ENCODE results near the gene PRRX2.
"Not testable (repeated sequence)": the region's sequence is repeated elsewhere in the genome, so short reads cannot be mapped to it uniquely, and the experiment has no call there.

PRRX2 gene

DNA sequence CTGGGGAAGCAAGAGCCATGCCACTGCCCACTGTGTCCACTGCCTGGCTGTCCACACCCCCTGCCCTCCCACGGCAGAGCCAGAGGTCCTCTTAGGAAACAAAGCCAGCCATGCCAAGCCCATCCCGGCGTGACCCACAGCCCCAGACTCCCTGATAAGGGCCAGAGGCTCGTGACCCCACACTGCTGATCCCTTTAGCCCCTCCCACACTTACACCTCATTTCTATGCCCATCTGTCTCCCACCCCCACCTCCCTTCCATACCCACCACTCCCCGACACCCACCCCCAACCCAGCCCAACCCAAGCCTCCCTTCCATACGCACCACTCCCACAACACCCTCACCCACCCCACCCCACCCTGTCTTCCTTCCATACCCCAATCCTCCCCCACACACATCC, 70.1 kb downstream of the PRRX2 start:
- no peak for DNase-seq (ENCODE audit: low read depth)

DNA sequence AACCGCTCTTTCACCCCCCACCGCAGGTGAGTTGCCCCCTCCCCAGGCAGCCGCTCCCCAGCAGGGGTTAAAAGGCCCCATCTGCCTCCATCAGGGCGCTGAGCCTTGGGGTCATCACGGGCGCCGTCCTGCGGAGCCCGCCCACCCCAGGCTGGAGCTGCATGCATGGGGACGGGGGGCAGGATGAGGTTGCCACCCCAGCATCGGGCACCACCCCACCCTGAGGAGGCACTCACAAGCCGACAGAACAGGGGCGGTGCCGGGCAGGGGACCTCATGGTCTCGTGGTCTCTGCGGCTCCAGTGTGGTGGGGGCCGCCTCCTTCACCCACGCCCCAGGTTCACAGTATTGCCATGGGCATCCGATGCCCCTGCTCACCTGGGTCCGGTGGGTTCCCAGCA, 70.9 kb downstream of the PRRX2 start:
- no peak for DNase-seq (ENCODE audit: low read depth)

DNA sequence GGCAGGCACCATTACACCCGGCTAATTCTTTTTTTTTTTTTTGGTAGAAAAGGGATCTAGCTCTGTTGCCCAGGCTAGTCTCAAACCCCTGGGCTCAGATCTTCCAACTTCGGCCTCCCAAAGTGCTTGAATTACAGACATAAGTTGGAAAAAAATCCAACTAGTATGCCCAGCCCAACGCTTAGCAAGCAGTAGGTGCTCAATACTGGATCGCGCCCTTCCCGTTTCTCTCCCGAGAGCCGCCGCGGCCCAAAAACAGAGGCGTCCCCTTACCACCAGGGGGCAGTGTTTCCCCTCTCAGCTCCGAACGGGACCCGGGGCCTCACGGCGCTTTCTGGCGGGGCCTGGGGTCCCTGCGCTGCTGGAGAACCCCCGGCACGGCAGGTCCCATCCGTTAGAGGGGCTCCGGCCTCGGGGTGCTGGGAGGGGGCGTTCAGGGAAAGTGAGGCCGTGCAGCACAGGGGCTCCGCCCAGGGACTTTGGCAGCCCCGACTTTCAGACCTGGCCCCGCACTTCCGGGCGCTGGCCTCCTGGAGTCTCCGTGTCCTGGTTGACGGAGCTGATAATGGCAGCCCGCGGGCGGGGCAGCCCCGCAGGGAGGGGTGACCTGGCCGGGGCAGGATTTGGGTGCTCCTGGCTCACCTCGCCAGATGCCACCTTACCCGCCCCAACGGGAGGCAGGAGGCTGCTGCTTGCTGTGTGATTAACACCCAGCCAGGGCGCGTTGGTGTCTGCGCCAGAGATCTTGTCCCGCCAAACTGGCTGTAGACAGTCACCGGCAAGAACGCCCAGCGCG, 72.2 kb downstream of the PRRX2 start:
- DNase-seq (ENCODE audit: low read depth) = peak; percentile 78

DNA sequence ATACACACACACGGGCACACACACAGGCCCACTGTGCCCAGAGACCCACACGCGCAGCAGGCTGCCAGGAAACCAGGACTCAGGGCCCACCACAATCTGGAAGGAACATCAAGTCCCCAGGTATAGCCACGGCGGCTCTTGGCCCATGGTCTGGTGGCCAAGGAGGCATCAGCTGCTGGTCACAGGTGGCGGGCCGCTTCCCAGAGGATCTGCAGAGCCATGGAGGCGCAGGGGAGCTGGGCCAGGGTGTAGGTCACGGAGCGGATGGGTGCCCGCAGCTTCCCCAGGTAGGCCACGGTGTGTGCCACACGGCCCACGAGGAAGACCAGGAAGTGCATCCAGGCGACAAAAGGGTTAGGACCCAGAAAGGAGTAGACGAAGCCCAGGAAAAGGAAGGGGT, 74.0 kb downstream of the PRRX2 start:
- no peak for DNase-seq (ENCODE audit: low read depth)

DNA sequence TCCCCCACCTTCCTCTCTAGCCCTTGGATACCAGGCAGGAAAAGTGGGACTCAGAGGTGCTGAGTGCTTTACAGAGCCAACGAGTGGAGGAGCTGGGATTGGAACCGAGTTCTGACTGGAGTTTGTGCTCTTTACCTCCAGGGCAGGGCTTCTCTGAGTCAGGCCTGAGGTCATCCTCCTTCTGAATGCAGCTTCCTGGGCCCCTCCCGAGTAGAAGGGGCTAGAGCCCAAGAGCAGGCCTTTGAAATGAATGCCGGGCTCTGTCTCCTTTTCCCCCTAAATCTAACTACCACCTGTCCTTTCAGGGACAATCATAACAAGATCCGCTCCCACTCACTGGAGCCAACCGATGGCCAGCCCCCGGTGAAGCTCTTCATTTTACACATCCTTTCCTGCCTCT, 74.7 kb downstream of the PRRX2 start:
- DNase-seq (ENCODE audit: low read depth) = no peak

DNA sequence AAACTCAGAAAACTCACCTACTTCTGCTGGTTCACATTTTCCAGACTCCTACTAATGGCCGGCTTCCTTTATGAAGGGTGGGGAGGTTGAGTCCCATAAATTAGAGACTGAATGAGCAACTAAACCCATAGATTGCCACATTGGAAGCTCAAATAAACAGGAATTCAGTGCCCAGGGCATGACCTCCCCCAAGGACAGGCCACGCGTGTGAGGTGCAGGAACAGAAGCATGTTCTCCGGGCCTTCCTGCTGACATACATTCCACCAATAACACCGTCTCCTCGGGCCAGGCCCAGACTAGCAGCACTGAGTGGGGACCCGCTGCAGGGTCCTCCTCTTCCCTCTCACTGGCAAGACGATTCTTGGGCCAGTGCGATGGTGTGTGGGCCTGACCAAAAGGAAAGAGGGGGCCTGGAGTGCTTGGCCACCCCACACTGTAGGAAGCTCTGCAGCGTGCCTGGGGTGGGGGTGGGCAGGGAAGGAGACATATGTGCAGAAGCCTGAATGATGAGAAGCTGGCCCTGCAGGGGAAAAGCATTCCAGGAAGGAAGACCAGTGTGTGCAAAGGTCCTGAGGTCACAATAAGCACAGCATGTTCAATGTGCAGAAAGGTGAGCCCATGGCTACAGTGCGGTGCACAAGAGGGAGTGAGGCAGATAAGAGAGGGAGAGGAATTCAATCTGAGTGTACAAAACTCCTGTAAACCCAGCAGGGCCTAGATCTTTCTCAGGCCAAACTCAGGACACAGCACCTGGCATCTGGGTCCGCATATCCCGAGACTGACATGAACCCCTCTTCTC, 75.4 kb downstream of the PRRX2 start:
- DNase-seq (ENCODE audit: low read depth) = no peak

DNA sequence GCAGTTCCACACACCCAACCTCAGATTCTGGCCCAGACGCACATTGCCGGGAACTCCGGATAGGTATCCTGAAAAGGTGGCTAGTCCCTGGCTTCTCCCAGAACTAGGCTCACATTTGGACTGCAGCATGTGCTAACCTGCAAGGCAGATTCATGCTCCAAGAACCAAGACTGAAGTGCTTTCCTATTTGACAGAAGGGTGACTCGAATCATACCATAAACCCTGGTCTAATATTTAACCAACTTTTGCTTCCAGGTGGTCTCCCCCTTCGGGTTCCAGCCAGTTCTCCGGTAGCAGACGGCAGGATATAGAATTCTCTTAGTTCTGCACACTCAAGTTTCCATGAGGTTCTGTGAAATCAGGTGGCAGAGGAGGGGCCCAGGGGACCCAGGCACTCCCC, 79.8 kb downstream of the PRRX2 start:
- DNase-seq (ENCODE audit: low read depth) = no peak

DNA sequence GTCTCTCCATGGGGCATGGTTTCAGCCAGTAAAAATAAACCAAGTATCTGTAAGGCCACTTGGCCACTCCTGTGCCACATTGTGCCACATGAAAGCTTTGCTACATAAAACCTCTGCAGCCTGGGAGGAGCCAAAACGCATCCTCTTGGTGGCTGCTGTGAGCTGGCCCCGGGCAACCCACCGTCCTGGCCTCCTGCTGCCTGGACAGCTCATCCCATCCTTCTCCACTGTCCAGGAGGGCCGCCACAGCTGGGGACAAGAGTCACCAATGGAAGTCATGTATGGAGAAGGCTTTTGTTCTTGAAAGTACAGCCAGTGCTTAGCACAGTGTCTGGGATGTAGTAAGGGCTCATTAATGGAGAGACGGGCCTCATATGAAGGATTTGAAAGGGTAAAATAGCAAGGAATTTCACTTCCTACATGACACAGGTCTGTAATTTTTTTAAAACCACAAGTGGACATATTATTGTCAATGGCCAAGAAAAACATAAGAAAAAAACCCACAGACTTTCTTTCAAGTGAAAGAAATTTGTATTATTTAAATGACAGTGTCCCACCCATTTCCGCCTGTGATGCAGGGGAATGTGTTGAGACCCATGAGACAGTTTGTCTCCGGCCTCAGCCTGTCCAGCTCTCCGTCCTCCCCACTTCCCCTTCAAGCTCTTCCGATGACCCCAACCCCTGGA, 80.8 kb downstream of the PRRX2 start:
- no peak for DNase-seq (ENCODE audit: low read depth)

DNA sequence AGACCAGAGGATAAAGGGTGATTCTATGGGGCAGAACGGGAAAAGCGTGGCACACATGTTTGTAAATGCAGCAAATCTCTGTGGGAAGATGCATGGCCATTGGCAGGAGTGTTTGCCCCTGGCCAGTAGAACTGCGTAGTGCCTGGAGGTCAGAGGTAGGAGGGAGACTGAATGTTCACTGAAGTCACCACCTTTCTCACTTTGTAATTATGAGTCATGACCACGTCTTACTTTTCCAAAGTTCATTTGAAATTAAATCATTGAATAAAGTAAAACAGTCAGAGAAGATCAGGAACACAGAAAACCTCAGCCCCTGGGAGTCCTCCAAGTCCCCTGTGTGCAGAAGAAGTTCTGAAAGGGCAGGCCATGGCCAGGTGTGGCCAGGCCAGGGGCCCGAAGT, 82.8 kb downstream of the PRRX2 start:
- no peak for DNase-seq (ENCODE audit: low read depth)

DNA sequence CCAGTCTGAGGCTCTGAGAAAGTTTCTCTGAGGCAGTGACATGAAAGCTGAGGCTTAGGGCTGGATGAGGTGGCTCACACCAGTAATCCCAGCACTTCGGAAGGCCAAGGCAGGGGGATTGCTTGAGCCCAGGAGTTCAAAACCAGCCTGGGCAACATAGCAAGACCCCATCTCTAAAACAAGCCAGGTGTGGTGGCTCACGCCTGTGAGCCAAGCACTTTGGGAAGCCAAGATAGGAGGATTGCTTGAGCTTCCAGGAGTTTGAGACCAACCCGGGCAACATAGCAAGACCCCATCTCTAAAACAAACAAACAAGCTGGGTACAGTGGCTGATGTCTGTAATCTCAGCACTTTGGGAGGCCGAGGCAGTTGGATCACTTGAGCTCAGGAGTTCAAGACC, 83.6 kb downstream of the PRRX2 start:
- not testable (repeated sequence) for DNase-seq (ENCODE audit: low read depth)

DNA sequence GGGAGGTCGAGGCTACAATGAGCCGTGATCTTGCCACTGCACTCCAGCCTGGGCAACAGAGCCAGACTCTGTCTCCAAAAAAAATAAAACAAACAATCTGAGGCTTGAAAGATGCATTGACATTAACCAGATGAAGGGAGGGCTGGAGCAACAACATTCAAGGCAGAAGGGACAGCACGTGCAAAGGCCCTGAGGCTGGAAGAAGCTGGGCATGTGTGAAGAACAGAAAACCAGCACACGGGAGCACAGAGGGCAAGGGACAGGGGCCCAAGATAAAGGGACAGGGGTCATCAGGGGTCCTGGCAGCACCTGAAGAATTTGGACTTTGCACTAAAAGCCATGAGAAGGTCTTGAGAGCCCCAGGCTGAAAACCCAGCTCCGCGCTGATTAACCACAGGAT, 84.1 kb downstream of the PRRX2 start:
- DNase-seq (ENCODE audit: low read depth) = no peak

DNA sequence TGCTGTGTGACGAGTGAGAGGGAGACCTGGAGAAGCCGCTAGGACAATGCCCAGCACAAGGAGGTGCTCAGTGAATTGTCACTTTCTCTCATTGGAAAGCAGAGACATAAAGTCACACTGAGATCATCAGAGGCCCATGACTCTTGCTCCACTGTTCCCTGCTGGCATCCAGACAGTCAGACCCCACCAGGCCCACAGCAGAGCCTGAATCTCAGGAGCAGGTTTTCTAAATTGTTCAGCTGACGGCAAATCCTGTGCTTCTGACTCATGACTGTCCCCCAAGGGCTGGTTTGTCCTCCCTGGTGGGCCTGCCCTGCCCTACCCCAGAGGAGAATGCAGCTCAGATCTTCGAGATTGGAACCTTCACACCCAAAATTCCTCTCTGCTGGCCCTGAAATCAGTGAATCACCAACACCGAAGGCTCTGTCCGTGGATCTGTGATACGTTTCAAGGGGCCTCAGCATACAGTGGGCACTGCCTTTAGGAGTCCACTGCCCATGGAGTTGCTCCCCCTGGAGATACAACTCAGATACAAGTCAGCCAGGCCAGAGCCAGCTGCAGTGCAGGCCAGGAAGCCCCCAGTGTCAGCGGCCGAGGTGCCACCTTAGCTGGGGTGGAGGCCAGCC, 84.7 kb downstream of the PRRX2 start:
- DNase-seq (ENCODE audit: low read depth) = no peak

DNA sequence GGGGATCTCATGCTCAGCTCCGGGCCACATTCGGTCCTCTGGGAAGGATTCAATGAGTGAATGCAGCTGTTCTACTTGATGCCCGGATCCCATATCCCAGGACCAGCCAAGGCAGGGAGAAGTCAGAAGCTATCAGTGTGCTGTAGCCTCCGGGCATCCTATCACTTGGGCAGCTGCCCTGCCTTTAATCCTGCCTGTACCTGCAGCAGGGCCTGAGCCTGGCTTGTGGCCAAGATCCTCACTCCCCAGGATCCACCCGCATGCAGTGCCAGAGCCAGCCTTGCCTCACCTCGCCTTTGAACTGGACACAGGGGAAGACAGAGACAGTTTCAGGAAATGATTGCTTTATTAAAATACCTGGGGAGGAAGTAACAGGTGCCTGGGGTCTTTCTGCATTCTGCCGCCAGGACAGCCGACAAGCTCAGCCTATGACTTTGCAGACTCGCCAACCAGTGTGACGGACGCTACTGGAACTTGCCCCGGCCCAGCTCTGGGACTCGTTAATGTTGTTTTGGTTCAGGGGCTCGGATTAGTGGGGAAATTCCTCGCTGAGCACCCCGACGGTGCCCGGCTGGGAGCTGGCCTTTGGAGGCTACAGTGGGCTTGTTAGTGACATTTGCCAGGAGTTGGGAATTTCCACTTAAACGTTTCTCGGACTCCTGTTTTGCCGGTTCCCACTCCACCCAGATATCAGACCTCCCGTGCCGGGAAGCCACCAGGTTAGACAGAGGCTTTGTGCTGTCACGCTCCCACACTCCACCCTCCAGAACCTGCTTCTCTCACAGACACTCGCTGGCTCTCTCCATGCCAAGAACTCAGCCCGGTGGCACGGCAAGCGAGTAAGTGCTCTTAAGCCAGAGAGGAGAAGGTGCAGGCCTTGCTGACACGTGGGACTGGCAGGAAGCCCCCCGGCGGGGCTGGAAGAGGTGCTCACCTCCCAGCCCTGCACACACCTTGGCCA, 86.7 kb downstream of the PRRX2 start:
- no peak for DNase-seq (ENCODE audit: low read depth)

DNA sequence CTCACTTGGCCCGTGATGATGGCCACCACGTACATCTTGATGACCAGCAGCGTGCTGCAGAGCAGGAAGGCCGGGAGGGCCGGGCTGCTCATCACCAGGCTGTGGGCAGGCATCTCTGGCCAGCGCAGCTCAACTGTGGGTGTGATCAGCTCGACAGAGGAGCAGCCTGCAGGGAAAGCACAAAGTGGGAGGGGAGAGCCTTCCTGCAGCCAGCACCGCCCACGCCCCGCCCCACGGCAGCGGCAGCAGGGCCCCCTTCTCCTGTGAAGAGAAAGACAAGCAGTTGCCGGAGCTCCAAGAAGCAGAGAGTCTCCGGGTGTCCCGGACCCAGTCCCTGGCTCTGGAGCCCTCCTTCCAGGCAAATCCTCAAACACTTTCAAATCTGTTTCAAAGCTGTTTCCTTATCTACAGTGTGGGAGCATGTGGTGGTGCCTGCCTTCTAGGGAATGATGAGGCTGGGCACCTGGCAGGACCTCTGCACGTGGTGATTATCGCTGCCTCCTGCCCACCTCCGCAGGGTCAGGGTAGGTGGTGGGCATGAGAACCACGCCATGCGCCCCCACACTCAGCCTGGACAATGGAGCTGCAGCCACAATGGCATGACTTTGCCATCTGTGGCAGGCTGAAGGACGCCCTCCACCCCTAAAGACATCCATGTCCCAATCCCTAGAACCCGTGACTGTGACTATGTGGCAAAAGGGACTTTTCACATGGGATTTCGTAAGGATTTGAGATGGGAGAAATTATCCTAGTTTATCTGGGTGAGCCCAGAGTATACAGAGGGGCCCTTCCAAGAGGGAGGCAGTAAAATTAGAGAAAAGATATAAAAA, 87.7 kb downstream of the PRRX2 start, which contains the start of gene PTGES:
PTGES (minus strand) TSS at position 143 of the 830 bp plus-strand sequence; CDS start at position 113, 30 bp downstream.
- peak; percentile 20 for DNase-seq (ENCODE audit: low read depth)

DNA sequence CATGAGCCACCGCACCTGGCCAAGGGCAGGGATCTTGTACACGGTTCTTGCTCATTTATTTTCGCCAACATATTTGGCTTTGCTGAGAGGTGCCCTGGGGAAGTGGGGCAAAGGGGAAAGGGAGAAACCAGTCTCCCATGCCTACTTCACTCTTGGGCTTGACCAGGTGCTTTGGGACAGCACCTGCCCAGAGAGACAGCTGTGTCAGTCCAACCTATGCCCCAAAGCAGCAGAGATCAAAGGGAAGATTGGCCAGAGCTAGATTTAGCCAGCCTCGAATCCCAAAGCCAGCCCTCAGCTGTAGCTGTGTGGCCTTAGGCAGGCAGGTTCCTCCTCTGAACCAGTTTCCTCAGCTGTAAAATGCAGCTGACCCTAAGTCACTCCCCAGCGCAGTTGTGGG, 89.7 kb downstream of the PRRX2 start:
- no peak for DNase-seq (ENCODE audit: low read depth)

DNA sequence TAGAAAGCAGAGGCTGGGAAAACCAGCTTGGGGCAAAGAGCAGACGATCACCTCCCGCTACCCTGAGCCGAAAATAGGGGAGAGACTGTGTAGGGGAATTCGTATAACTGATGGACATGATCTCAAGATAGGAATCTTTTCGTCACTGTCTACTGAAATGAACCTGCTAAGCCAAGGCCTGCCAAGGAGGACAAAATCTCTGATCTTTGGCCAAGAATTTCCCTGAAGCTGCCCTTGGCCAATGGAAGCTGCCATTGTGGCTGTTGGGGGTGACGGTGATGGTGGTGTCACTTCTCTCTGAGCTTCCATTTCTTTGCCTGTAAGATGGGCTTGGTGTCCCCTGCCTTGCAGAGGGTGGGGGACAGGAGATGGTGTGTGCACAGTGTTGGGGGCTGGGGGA, 90.7 kb downstream of the PRRX2 start:
- DNase-seq (ENCODE audit: low read depth) = no peak

DNA sequence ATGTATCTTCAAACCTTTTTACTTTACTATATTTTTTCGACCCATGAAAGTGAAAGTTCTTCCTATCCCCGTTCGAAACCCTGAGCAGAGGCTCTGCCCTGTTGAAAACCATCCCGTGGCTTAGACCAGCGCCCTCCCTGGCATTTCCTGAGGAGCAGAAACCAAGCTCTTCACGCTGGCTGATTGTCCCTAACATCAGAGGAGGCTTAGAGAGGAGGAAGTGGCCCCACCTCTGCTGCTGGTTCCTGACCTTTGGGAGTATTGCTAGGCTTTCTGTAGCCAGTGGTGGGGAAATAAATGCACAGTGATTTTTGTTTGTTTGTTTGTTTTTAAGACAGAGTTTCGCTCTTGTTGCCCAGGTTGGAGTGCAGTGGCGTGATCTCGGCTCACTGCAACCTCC, 91.6 kb downstream of the PRRX2 start:
- DNase-seq (ENCODE audit: low read depth) = no peak

DNA sequence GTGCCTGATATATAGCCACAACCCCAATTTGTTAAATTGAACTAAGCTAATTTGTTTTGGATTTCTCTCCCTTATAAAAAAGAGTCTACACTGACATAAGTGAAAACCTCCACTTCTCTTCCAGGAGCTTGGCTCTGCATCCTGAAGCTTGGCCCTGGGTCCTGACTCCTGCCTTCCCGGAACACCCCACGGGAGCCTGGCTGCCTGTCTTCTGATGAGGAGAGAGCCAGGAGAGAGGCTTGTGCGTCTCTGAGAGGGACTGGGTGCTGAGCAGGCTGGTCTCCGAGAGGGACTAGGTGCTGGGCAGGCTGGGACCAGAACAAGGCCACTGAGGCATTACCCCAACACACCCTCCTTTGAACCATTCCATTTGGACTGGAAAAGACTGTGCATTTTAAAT, 93.9 kb downstream of the PRRX2 start:
- DNase-seq (ENCODE audit: low read depth) = no peak

DNA sequence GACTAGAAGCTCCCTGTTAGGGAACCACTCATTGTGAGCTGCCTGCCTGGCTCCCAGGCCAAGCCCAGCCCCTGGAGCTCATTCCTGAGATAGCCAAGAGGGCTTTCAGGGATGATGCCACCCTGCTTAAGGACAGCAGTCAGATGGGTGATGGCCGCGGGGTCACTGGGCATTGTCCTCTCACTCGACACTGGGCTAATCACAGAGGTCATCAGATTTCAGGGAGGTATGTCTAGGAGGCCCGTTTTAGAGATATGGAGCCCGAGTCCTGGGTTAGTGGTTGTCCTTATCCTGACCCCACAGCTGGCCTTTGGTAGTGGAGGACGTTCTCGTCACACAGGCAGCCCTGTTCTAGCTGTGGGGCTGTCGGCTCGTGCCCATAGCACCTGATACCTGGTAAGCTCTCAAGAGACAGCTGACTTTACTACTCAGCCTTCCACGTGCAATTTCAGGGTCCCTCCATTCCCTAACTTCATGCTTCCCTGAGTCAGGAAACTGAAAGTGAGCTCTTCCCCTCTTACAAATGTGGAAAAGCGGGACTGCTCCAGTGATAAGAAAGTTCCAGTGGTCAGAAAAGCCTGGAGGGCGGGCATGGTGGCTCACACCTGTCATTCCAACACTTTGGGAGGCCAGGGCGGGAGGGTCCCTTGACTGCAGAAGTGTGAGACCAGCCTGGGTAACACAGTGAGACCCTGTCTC, 94.5 kb downstream of the PRRX2 start:
- no peak for DNase-seq (ENCODE audit: low read depth)

DNA sequence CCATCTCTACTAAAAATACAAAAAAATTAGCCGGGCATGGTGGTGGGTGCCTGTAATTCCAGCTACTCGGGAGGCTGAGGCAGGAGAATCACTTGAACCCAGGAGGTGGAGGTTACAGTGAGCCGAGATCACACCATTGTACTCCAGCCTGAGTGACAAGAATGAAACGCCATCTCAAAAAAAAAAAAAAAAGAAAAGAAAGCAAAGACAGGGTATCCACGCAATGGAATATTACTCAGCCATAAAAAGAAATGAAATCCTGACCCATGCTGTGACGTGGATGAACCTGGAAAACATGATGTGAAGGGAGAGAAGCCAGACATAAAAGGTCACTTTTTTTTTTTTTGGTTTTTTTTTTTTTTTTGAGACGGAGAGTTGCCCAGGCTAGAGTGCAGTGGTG, 95.3 kb downstream of the PRRX2 start:
- not testable (repeated sequence) for DNase-seq (ENCODE audit: low read depth)

Data from stimulated activated CD8-positive, alpha-beta memory T cell treated with anti-CD3 and anti-CD28 coated beads, Interleukin-15, amount 100 ng/mL, for 1 hour (primary cell).